Endothelial cell of umbilical vein (primary cell): ENCODE data around the gene SPPL2C. TPM values are rescaled to one million over a fixed set of nuclear protein-coding genes. Genes with fewer than 3 reads are reported as not detected.

ENCODE experiments used
- BruUV-seq: library from RNA; stranded (reverse); fragments of 400-500 nt; replicated peaks from 2 replicates; lab custom pipeline; 2021; lab: Mats Ljungman, UMichigan
- CTCF ChIA-PET: fragments of 300-600, 350-600 bp; sonication (Branson Sonifier 250); formaldehyde crosslinking; loops from one replicate; lab custom pipeline; 2021; ENCODE audit warnings: antibody characterized with exemption, inconsistent platforms; lab: Charles Lee
- POLR2A ChIA-PET: fragments of 300-600, 350-600 bp; sonication (Branson Sonifier 250); formaldehyde crosslinking; loops from one replicate; lab custom pipeline; 2021; ENCODE audit warnings: antibody characterized with exemption, inconsistent platforms; lab: Charles Lee
- DNase-seq: peaks from one replicate; pipeline ENCODE4 v3.0.0-alpha.2; 2011; ENCODE audit warnings: low read depth, low spot score
- FAIRE-seq: peaks from 2 replicates; lab custom pipeline; 2011; peaks lifted over from hg19 to GRCh38; lab: Jason Lieb, UNC
- H2AFZ ChIP-seq: 2 replicates; pipeline ENCODE4 v1.6.0; 2012; ENCODE audit warnings: low read depth, low read length, control low read depth, inconsistent platforms
- H3K27ac ChIP-seq: 2 replicates; pipeline ENCODE4 v1.5.1; 2011; ENCODE audit warnings: low read depth, mild to moderate bottlenecking, control low read depth, low read length, moderate library complexity; ENCODE audit not compliant: insufficient read depth
- H3K27me3 ChIP-seq, 2 experiments: 2 replicates each; pipeline versions ENCODE4 v1.6.0 to v1.6.1; 2011; ENCODE audit warnings: low read length in 2 of 2, mixed read lengths in 1 of 2; ENCODE audit not compliant: control insufficient read depth in 2 of 2, insufficient read depth in 2 of 2
- H3K36me3 ChIP-seq, 2 experiments: 2 replicates in 1 of 2; 3 replicates in 1 of 2; pipeline ENCODE4 v1.5.1; 2011; ENCODE audit warnings: low read length in 2 of 2, mild to moderate bottlenecking in 1 of 2, moderate library complexity in 1 of 2; ENCODE audit not compliant: control insufficient read depth in 2 of 2, insufficient read depth in 2 of 2; ENCODE audit errors: extremely low read depth in 1 of 2
- H3K4me1 ChIP-seq: 3 replicates; pipeline ENCODE4 v1.5.1; 2011; ENCODE audit warnings: mild to moderate bottlenecking, low read length; ENCODE audit not compliant: control insufficient read depth, insufficient read depth; ENCODE audit errors: extremely low read depth
- H3K4me2 ChIP-seq: 2 replicates; pipeline ENCODE4 v1.6.1; 2011; ENCODE audit warnings: low read length, control low read depth, mixed read lengths; ENCODE audit not compliant: insufficient read depth
- H3K4me3 ChIP-seq, 3 experiments: fragments of 200-600 bp in 1 of 3; sonication (generic), shearing (Covaris generic) in 1 of 3; replicated peaks in 1 of 3; 2 replicates each; pipeline ENCODE4 v1.5.1; 2011 to 2016; ENCODE audit warnings: control low read depth in 3 of 3, low read length in 3 of 3, mild to moderate bottlenecking in 2 of 3, inconsistent platforms in 1 of 3, low read depth in 1 of 3, moderate library complexity in 1 of 3; ENCODE audit not compliant: insufficient read depth in 1 of 3
- H3K79me2 ChIP-seq: 2 replicates; pipeline ENCODE4 v1.6.0; 2012; ENCODE audit warnings: low read length, inconsistent platforms; ENCODE audit not compliant: control insufficient read depth, insufficient read depth
- H3K9ac ChIP-seq: replicated peaks from 2 replicates; pipeline ENCODE3; 2011; ENCODE audit warnings: low read length, control low read depth; ENCODE audit not compliant: insufficient read depth; ENCODE audit errors: extremely low read depth
- H3K9me1 ChIP-seq: replicated peaks from 3 replicates; pipeline ENCODE4 v1.6.0; 2011; ENCODE audit warnings: mild to moderate bottlenecking, low read length; ENCODE audit not compliant: control insufficient read depth, insufficient read depth; ENCODE audit errors: extremely low read depth
- H3K9me3 ChIP-seq: replicated peaks from 2 replicates; pipeline ENCODE4 v1.5.1; 2012; ENCODE audit warnings: low read length, inconsistent platforms; ENCODE audit not compliant: control insufficient read depth, insufficient read depth
- H4K20me1 ChIP-seq: replicated peaks from 2 replicates; pipeline ENCODE3; 2011; ENCODE audit warnings: mild to moderate bottlenecking, low read length; ENCODE audit not compliant: control insufficient read depth, insufficient read depth; ENCODE audit errors: extremely low read depth
- CTCF ChIP-seq, 2 donors: IDR thresholded peaks; 1 replicate in 1 of 2; 2 replicates in 1 of 2; pipeline ENCODE4 v1.5.1; 2011; ENCODE audit warnings: low read length in 2 of 2, mild to moderate bottlenecking in 2 of 2, moderate library complexity in 2 of 2, control low read depth in 1 of 2, inconsistent platforms in 1 of 2, low read depth in 1 of 2; ENCODE audit not compliant: insufficient read depth in 1 of 2; ENCODE audit errors: extremely low read depth in 1 of 2
- FOS ChIP-seq: IDR thresholded peaks from 2 replicates; pipeline ENCODE4 v1.6.1; 2011; ENCODE audit warnings: mild to moderate bottlenecking, low read length, moderate library complexity, borderline replicate concordance; ENCODE audit not compliant: insufficient read depth
- GATA2 ChIP-seq: IDR thresholded peaks from 2 replicates; pipeline ENCODE4 v1.7.0; 2011; ENCODE audit warnings: low read depth, mild to moderate bottlenecking, moderate library complexity, mixed read lengths, low read length; ENCODE audit not compliant: insufficient read length, insufficient read depth
- MAX ChIP-seq: IDR thresholded peaks from 2 replicates; pipeline ENCODE4 v1.6.1; 2011; ENCODE audit not compliant: insufficient read depth, insufficient read length
- MYC ChIP-seq: IDR thresholded peaks from one replicate; pipeline ENCODE4 v1.6.1; 2011; ENCODE audit warnings: mild to moderate bottlenecking, low read depth, low read length
- POLR2A ChIP-seq: IDR thresholded peaks from 2 replicates; pipeline ENCODE4 v1.6.1; 2012; ENCODE audit warnings: low read depth, mild to moderate bottlenecking, control low read depth, low read length
- POLR2AphosphoS5 ChIP-seq: IDR thresholded peaks from 2 replicates; pipeline ENCODE4 v1.6.1; 2012; ENCODE audit warnings: low read depth, mild to moderate bottlenecking, control low read depth, low read length, moderate library complexity; ENCODE audit not compliant: insufficient read depth
- dilution Hi-C: fragments of 300-500 bp; cut with MboI; formaldehyde crosslinking; loops from one replicate; pipeline ENCODE4 v1.15.0; 2019; ENCODE audit warnings: low sequenced_read_pairs; ENCODE audit not compliant: extremely low pct_ligation_motif_present
- intact Hi-C: fragments of 100-400 bp; cut with micrococcal nuclease; formaldehyde crosslinking; loops from one replicate; pipeline ENCODE4 v1.10.0; 2022
- polyA plus RNA-seq, 4 experiments: library from polyadenylated mRNA; depleted of rRNA in 3 of 4; stranded (reverse) in 3 of 4; unstranded in 1 of 4; fragments of >200 nt; gene quantifications; 2 replicates each; pipeline versions ENCODE4 v1.2.1 to v1.2.3, GENCODE V29; 2011 to 2012; ENCODE audit warnings: missing spikeins in 1 of 4
- total RNA-seq: library from RNA; stranded (reverse); gene quantifications from 2 replicates; pipeline ENCODE4 v1.2.3, GENCODE V29; 2021

The SPPL2C gene
- total and polyA plus RNA-seq, 2 donors (not counting 3 experiments of a cell fraction or from before 2014, with no cell fraction given), result not detected

- H3K9ac ChIP-seq, result no peak overlapping the region
- FAIRE-seq, result no peak
- POLR2A ChIA-PET, result no interaction called here
- DNase-seq, result no peak
- H3K9me3 ChIP-seq, result no peaks in the 10 kb centered on the region
- TF ChIP-seq MAX (no peak), POLR2AphosphoS5 (no peak), MYC (no peak), FOS (no peak), CTCF (IDR thresholded peaks at IDR 0.05; ENCODE audit: extremely low read depth in 1 of 2, insufficient read depth in 1 of 2, low read depth in 1 of 2, low read length in 2 of 2) (no peak)
- no peak overlapping the region for H3K4me3 ChIP-seq
- H3K79me2 ChIP-seq, result no peaks in the 10 kb centered on the region
- no peak overlapping the region for H2AFZ ChIP-seq
- CTCF ChIA-PET, result interaction anchor here (0.8 kb wide), 1 partner anchor 42 kb away, joined by 3 read pairs; no protein-coding TSS in a partner anchor
- H3K36me3 ChIP-seq, result no peaks in the 10 kb centered on the region
- H3K9me1 ChIP-seq, result no peaks in the 10 kb centered on the region
- no peaks in the 10 kb centered on the region for H3K4me1 ChIP-seq
- intact Hi-C loops, result no loop called here
- H3K27ac ChIP-seq, result no peak overlapping the region
- no peak overlapping the region for H3K4me2 ChIP-seq
- H4K20me1 ChIP-seq, result no peaks in the 10 kb centered on the region
- BruUV-seq, result no TSS peak
- dilution Hi-C loops, result no loop called here
- H3K27me3 ChIP-seq, result peaks cover 2 to 3% of the 10 kb centered on the region in 2 experiments
These were observed 29.5 kb downstream of the SPPL2C start for GRCh38 chr17:45874151-45874550.

- DNase-seq, result no peak
- no peak for FAIRE-seq
- H3K4me1 ChIP-seq, result no peaks in the 10 kb centered on the region
- no peak for TF ChIP-seq POLR2A
- no peak for TF ChIP-seq GATA2
- no TSS peak for BruUV-seq
- dilution Hi-C loops, result no loop called here
- no peak overlapping the region for H2AFZ ChIP-seq
- ChIA-PET CTCF (interaction anchor here (1.8 kb wide), 1 partner anchor 236 kb away, joined by 5 read pairs; no protein-coding TSS in a partner anchor), POLR2A (no interaction called here)
- H3K9ac ChIP-seq, result no peak overlapping the region
- no peaks in the 10 kb centered on the region for H3K36me3 ChIP-seq
- H3K27ac ChIP-seq, result no peak overlapping the region
- no peaks in the 10 kb centered on the region for H3K79me2 ChIP-seq
- H3K4me3 ChIP-seq, result no peak overlapping the region
- H4K20me1 ChIP-seq, result no peaks in the 10 kb centered on the region
- H3K9me3 ChIP-seq, result no peaks in the 10 kb centered on the region
- intact Hi-C loops, result no loop called here
- H3K9me1 ChIP-seq, result no peaks in the 10 kb centered on the region
- no peak overlapping the region for H3K4me2 ChIP-seq
- peaks cover 2 to 3% of the 10 kb centered on the region in 2 experiments for H3K27me3 ChIP-seq
These were observed 31.9 kb downstream of the SPPL2C start for GRCh38 chr17:45876539-45876938.
